GM21786 (cell line): ENCODE results near the gene CLBA1.

ENCODE experiments used
- ATAC-seq: cut with Tn5 transposase; IDR thresholded peaks from one replicate; pipeline ENCODE4 v1.9.1; 2021; ENCODE audit not compliant: unreplicated experiment

CLBA1 gene

GRCh38 chr14:104979758-104980610 is 5.6 kb upstream of the CLBA1 start:
- no peak for ATAC-seq

DNA sequence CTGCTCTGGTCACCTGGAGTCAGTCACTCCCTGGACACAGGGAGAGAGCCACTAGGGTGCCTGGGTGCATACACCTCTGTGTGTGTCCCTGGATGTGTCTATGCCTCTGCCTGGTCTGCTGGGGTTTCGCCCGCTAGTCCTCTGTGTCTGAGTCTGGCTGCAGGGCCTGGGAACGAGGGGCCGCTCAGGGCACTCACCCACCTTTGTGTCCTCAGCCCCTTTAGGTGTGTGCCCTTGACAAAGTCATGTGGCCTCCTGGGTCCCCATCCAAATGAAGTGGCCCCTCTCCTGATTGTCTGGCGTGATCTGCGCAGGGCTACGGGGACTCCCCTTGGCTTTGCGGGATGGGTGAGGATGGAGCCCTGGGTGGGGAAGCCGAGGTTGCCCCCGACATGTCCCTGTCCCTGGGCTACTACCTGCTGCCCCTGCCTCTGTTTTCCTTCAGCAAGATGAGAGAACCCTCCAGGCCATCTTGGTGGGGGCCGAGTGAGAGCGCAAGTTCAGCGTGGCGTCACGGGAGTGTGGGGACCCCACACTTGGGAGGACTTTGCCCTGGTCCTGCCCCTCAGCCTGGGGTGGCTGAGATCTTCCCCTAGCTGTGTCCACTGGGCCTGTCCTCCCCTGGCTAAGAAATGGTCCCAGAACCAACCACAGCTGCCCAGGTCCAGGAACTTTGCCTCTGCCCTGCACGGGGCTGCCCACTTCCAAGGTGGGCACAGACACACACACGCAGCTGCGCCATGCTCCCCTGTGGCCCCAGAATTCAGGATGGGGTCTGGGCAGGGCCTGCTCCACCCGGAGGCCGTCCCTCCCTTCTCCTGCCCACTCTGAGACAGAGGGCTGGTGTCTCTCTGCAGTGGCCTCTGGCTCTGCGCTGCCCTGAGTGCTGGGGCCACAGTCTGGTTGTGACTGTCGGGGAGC is 4.7 kb upstream of the CLBA1 start:
- no peak for ATAC-seq

GRCh38 chr14:104981699-104982541 is 3.7 kb upstream of the CLBA1 start:
- ATAC-seq, result no peak

GRCh38 chr14:104982548-104983230 is 2.9 kb upstream of the CLBA1 start:
- no peak for ATAC-seq

DNA sequence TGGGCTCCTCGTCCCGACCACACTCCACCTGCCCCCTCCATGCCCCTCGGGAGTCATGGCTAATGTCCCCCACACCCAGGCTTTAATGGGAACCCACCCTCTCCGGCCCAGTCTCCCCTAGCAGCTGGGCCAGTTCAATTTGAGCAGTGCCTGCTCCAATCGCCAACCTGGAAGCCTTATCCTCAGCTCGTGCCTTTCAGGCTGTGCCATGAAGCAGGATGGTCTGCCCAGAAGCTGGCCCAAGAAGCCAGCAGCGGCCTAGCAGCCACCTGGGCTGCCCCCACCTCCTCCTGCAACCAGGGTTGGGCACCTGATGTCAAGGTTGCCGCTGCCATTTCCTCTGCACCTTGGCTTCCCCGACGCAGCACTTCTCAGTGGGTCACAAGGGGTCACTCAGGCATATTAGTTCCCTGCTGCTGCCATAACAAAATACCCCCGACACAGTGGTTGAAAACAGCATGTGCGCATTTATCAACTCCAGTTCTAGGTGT is 2.3 kb upstream of the CLBA1 start:
- ATAC-seq, result no peak

DNA sequence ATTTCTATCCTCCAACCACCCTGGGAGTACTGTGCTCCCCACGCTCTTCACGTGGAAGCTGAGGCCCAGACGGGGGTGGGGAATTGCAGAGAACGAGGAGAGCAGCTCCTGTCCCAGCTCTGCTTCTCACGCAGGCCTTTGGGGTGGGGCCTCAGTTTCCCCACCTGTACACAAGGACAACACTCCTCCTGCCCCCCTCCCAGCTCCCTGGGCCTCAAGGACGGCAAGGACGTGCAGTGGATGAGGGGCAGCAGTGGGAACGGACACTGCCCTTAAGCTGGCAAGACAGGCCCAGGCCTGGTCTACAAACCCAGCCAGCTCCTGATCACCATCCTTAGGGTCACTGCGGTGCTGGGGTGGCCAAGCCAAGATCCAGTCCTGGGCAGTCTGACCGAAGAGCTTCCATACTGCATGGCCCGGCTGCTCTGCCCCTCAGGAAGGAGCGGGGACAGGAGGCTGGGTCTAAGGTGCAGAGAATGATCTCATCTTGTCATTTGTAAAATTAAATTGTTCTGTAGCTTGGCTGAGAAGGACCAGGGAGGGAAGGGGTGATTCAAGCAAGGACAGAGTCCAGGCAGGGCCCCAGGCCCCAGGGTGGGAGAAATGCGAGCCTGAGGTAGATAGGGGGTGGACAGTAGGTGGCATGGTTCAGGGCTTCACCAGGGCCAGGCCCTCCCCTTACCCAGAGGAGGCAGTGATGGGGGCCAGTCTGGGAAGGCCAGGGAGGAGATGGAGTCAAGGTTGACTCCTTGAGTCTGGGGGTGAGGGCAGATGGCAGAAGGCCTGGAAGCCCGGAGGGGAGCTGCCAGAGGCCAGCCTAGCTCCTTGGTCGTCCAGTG is 1.3 kb upstream of the CLBA1 start:
- ATAC-seq, result no peak

GRCh38 chr14:104986487-104987164 is 1.0 kb downstream of the CLBA1 start:
- no peak for ATAC-seq

- no peak for ATAC-seq
These were observed 3.8 kb downstream of the CLBA1 start for GRCh38 chr14:104989236-104989950.

DNA sequence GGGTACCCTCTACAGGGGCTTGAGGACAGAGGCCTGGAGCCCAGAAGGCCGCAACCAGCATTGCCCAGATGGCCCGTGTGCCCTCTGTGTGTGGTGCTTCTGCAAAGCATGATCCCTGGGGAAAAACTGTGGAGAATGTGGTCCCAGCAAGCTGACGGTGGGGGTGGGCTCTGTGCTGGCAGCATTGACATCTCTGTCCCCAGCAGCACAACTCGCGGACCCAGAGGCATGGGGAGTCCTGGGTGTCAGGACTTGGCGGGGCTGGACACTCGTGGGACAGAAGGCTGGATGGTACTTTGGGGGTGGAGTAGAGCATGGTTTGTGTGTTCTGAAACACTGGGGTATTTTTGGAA is 4.3 kb downstream of the CLBA1 start:
- no peak for ATAC-seq

DNA sequence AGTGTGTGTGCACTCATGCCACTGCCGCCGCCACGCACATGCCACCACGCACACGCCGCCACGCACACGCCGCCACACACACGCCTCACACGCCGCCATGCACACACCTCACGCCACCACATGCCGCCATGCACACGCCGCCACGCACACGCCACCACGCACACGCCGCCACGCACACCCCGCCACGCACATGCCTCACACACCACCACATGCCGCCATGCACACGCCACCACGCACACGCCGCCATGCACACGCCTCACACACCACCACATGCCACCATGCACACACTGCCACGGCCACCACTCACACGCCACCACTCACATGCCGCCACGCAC is 6.3 kb downstream of the CLBA1 start:
- no peak for ATAC-seq

- no peak for ATAC-seq
These were observed 6.9 kb downstream of the CLBA1 start for GRCh38 chr14:104992501-104992900.

GRCh38 chr14:104993306-104993705 is 7.7 kb downstream of the CLBA1 start:
- no peak for ATAC-seq

DNA sequence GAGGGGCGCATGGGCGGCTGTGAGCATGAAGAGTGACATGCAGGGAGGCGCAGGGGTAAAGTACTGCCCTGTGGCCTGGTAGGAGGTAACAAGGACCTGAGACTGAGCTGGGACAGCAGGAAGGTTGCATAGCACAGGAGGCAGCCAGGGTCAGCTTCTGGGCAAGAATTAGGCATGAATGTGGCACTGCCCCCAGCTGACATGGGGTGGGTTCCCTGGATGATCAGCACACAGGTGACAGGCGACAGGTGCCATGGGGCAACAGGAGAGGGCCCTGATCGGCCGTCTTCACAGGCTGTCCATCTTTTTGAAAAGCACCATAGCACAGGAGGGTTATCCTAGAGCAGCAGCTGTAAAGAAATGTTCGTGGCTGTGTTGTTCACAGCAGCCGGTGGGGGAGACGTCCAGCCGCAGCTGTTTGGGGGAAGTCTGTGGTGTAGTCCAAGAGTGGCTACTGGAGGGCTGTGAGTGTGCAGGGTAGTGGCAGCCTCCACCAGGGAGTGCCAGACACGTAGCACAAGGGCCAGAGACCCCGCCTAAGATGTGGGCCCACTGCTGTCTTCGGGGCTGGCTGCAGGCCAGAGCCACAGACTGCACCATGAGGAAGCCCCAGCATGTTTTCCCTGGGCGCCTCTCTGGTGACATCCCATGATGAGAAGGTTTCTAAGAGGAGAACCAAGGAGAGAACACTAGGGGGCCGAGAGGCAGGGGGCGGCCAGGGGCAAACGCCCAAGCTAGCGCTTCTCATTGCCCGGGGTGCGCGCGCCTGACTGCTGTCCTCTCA is 8.4 kb downstream of the CLBA1 start:
- ATAC-seq, result no peak

- no peak for ATAC-seq
These were observed 9.4 kb downstream of the CLBA1 start for GRCh38 chr14:104994978-104995377.

GRCh38 chr14:104996032-104996431 is 10.4 kb downstream of the CLBA1 start:
- no peak for ATAC-seq

- ATAC-seq, result no peak
These were observed 10.9 kb downstream of the CLBA1 start for GRCh38 chr14:104996483-104996882.

DNA sequence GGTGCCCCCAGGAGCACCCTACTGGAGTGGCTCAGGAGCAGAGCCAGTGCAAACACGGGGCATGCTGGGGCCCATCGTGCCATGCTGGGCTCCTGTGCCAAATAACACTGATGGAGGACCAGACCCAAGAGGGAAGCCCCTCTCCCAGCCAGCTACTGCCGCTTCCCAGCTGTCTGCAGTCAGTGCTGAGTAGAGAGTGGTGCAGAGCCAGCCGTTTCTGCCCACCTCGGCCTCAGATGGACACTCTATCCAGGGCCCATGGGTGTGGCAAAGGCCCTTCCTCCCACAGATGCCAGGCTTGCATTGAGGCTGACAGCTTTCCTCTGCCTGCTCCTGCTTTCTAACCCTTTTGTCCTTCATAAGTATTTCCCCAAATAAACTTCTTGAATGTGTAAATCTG is 13.2 kb downstream of the CLBA1 start:
- ATAC-seq, result no peak

- no peak for ATAC-seq
These were observed 13.8 kb downstream of the CLBA1 start for GRCh38 chr14:104999361-104999760.
